ENCODE measurements around the gene HOXC5.

HOXC5 gene

GRCh38 chr12:54017878-54018467 is 14.9 kb upstream of the HOXC5 start:
- Histone ChIP-seq H3K36me3 (replicated peaks; ENCODE audit: insufficient read depth, low read length) (no peaks in the 10 kb centered on the region), H3K9me2 (replicated peaks; ENCODE audit: insufficient read depth, low read length) (no peaks in the 10 kb centered on the region), H3K27ac (ENCODE audit: low read length) (no peak overlapping the region), H3K4me2 (ENCODE audit: low read depth, low read length) (peak overlapping the region; percentile 85), H3K27me3 (replicated peaks; ENCODE audit: insufficient read depth, low read length) (peaks cover 83% of the 10 kb centered on the region), H3K9ac (ENCODE audit: low read length) (no peak overlapping the region), H2AFZ (ENCODE audit: low read length) (peak overlapping the region; percentile 85), H3K9me3 (replicated peaks; ENCODE audit: insufficient read depth, low read length) (no peaks in the 10 kb centered on the region), H3K4me1 (ENCODE audit: low read length) (no peaks in the 10 kb centered on the region), H3F3A (ENCODE audit: insufficient read depth, low read length) (no peaks in the 10 kb centered on the region), H3K4me3 (ENCODE audit: low read length) (peak overlapping the region; percentile 69), H3K79me2 (ENCODE audit: low read length) (no peaks in the 10 kb centered on the region), H4K20me1 (ENCODE audit: insufficient read depth, low read length) (no peaks in the 10 kb centered on the region)
- peak; percentile 56 for DNase-seq
- no peak for TF ChIP-seq CTCF (IDR thresholded peaks at IDR 0.05; ENCODE audit: low read length)
- no peak for TF ChIP-seq EZH2phosphoT487 (IDR thresholded peaks at IDR 0.05; ENCODE audit: low read length)
- TF ChIP-seq EZH2 (optimal IDR thresholded peaks at IDR 0.05; ENCODE audit: low read depth, low read length), result no peak

- no peaks in the 10 kb centered on the region for H3K4me1 ChIP-seq (ENCODE audit: low read length)
- H3K9ac ChIP-seq (ENCODE audit: low read length), result no peak overlapping the region
- no peaks in the 10 kb centered on the region for H3F3A ChIP-seq (ENCODE audit: insufficient read depth, low read length)
- no peaks in the 10 kb centered on the region for H3K9me2 ChIP-seq (replicated peaks; ENCODE audit: insufficient read depth, low read length)
- H3K27me3 ChIP-seq (replicated peaks; ENCODE audit: insufficient read depth, low read length), result peaks cover 83% of the 10 kb centered on the region
- no peaks in the 10 kb centered on the region for H3K9me3 ChIP-seq (replicated peaks; ENCODE audit: insufficient read depth, low read length)
- no peak overlapping the region for H3K27ac ChIP-seq (ENCODE audit: low read length)
- no peaks in the 10 kb centered on the region for H3K36me3 ChIP-seq (replicated peaks; ENCODE audit: insufficient read depth, low read length)
- no peak for DNase-seq
- H2AFZ ChIP-seq (ENCODE audit: low read length), result peak overlapping the region; percentile 85
- H3K4me3 ChIP-seq (ENCODE audit: low read length), result peak overlapping the region; percentile 69; the same call in 1 of the 2 replicates
- H3K4me2 ChIP-seq (ENCODE audit: low read depth, low read length), result peak overlapping the region; percentile 85; the same call in 1 of the 2 replicates
- H4K20me1 ChIP-seq (ENCODE audit: insufficient read depth, low read length), result no peaks in the 10 kb centered on the region
- no peaks in the 10 kb centered on the region for H3K79me2 ChIP-seq (ENCODE audit: low read length)
- TF ChIP-seq EZH2phosphoT487 (IDR thresholded peaks at IDR 0.05; ENCODE audit: low read length) (no peak), CTCF (IDR thresholded peaks at IDR 0.05; ENCODE audit: low read length) (no peak), EZH2 (optimal IDR thresholded peaks at IDR 0.05; ENCODE audit: low read depth, low read length) (no peak)
These were observed 14.3 kb upstream of the HOXC5 start for GRCh38 chr12:54018468-54018984.

- TF ChIP-seq EZH2phosphoT487 (IDR thresholded peaks at IDR 0.05; ENCODE audit: low read length) (no peak), CTCF (IDR thresholded peaks at IDR 0.05; ENCODE audit: low read length) (no peak), EZH2 (optimal IDR thresholded peaks at IDR 0.05; ENCODE audit: low read depth, low read length) (no peak)
- Histone ChIP-seq H3K9ac (ENCODE audit: low read length) (no peak overlapping the region), H4K20me1 (ENCODE audit: insufficient read depth, low read length) (no peaks in the 10 kb centered on the region)
These were observed 13.6 kb upstream of the HOXC5 start for GRCh38 chr12:54019091-54019811.

More at GRCh38 chr12:54019091-54019811, 13.6 kb upstream of the HOXC5 start:
- Histone ChIP-seq H3F3A (ENCODE audit: insufficient read depth, low read length) (no peaks in the 10 kb centered on the region), H3K27me3 (replicated peaks; ENCODE audit: insufficient read depth, low read length) (peaks cover 83% of the 10 kb centered on the region), H3K4me3 (ENCODE audit: low read length) (no peak overlapping the region), H3K79me2 (ENCODE audit: low read length) (no peaks in the 10 kb centered on the region), H3K9me3 (replicated peaks; ENCODE audit: insufficient read depth, low read length) (no peaks in the 10 kb centered on the region), H3K27ac (ENCODE audit: low read length) (no peak overlapping the region), H3K4me1 (ENCODE audit: low read length) (no peaks in the 10 kb centered on the region), H3K4me2 (ENCODE audit: low read depth, low read length) (no peak overlapping the region), H3K9me2 (replicated peaks; ENCODE audit: insufficient read depth, low read length) (no peaks in the 10 kb centered on the region), H2AFZ (ENCODE audit: low read length) (no peak overlapping the region), H3K36me3 (replicated peaks; ENCODE audit: insufficient read depth, low read length) (no peaks in the 10 kb centered on the region)
- no peak for DNase-seq
